ENCODE measurements around the gene CERS6.

Gene CERS6

DNA sequence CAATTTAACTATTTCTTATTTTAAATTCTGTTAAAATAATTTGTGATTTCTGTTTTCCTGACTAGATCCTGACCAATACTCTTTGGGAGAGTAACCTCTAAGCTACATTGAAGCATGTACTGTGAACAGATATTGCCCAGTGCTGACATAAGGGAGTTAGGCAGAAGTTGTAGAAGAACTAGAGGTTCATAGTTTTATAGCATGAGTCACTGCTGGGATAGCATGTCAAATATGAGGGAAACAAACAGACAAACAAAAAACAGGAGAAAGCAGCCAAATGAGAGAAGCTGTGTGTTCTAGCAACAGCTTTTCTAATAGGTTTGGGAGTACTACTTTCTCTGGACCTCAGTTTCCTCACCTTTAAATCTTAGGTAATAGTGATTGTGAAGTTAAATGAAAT lies 72.4 kb downstream of the CERS6 start:
- FAIRE-seq (no peak), DNase-seq (ENCODE audit: insufficient read length, low spot score) (no peak)

DNA sequence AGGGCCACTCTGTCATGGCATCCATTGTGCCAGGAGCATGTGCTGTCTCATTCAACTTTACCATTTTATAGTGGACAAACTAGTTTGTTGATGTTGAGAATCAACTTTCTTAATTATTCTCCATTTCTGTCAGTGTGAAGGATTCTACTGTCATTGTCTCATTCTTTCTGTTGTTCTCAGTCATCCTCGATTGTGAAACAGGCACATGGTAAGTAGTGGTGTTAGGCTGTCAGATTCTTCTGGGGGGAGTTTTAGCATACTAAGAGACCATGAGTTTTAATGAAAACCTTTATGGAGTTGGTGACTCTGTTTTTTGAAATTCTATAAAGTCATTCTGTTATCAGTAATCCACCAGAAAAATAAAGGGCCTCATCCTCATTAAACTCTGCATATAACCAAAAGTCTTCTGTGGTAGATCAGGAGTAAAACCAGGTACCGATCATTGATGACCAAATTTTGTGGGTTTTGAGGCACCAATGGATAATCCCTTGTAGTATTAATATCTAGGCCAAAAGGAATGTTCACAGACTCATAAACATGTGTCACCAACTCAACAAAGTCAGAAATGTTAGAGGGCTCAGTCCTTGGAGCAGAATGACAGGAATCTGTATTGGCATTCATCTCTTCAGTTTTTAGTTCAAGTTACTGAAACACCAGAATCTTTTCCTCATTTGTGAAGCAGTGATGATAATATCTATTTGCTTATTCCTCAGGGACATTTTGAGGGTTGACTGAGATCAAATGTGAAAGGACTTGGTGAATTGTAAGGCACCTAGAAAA lies 73.2 kb downstream of the CERS6 start:
- no peak for DNase-seq (ENCODE audit: insufficient read length, low spot score)
- peak; percentile 77 for FAIRE-seq

- FAIRE-seq (no peak), DNase-seq (ENCODE audit: insufficient read length, low spot score) (no peak)
Observed at GRCh38 chr2:168529900-168530561, 74.0 kb downstream of the CERS6 start.

- FAIRE-seq: peak; percentile 80
- DNase-seq (ENCODE audit: insufficient read length, low spot score): no peak
Observed at GRCh38 chr2:168530982-168531622, 75.0 kb downstream of the CERS6 start.

DNA sequence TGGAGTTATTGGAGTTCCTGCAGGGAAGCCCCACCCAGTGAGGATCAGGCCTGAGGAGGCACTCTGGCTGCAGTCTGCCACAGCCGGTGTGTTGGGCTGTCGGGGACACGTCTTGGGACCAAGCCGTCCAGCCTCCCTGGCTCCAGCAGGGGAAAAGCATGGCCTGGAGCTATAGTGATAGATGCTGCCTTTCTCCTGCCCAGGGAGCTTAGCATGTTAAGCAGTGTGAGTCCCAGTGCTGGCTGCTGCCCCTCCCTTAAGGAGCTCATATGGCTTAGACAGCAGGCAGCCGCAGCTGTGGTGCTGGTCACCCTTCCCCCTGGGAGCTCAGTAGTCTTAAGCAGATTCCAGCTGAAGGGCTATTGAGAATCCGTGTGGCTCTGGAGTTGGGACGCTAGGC lies 78.9 kb downstream of the CERS6 start:
- DNase-seq (ENCODE audit: insufficient read length, low spot score): no peak

DNA sequence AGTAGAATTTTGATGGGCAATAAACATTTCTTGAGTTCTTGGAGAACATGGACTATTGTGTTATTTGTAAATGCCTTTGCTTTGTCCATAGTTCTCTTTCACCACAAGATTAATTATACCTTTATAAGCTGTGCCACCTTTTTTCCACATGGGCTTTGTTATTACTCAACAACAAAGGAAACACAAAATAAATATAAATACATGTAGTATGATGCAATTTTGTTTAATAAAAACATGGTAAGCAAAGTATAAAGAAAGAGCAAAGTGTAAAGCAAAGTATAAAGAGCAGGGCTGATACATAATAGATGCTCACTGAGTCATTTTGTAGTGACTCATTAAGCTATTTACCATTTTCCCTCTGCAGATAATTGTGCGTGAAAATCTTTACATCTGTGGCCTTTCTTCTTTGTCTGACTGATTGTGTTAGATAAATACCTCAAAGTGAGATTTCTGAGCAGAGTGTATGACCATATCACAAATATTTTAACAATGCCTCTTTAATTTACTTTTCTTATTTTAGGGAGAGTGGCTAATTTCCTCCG lies 80.9 kb downstream of the CERS6 start:
- DNase-seq (ENCODE audit: insufficient read length, low spot score): no peak
- FAIRE-seq: peak; percentile 84

More for the DNA sequence above, 78.9 kb downstream of the CERS6 start:
- no peak for FAIRE-seq

GRCh38 chr2:168538133-168538532 lies 82.1 kb downstream of the CERS6 start:
- FAIRE-seq: no peak
- no peak for DNase-seq (ENCODE audit: insufficient read length, low spot score)

DNA sequence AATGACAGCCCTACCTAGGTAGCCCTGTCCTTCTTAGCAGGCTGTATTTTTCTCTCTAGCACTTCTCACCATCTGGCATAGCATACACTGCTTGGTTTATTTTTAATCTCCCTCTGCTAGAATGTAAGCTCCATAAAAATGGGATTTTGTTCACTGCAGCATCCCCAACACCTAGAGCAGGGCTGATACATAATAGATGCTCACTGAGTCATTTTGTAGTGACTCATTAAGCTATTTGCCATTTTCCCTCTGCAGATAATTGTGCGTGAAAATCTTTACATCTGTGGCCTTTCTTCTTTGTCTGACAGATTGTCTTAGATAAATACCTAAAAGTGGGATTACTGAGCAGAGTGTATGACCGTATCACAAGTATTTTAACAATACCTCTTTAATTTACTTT lies 82.5 kb downstream of the CERS6 start:
- FAIRE-seq (no peak), DNase-seq (ENCODE audit: insufficient read length, low spot score) (no peak)

- no peak for DNase-seq (ENCODE audit: insufficient read length, low spot score)
- FAIRE-seq: no peak
Observed at GRCh38 chr2:168539945-168540344, 83.9 kb downstream of the CERS6 start.

DNA sequence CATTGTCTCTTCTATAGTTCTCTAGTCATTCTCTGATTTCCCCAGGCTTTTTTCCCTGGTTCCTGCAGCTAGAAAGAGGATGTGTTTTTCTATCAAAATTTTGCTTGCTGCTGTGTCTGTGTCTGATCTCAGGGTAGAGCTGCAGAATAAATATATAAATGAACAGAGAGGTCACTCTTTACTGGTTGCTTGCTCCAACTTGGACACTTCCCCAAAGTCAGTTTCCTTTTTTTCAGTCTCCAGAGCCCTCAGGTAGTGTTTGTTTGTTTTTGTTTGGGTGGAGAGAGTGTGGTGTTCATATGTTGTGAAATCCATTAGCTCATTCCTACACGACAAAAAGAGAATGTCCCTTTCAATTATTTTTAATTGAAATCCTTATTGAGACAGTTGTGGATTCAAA lies 85.8 kb downstream of the CERS6 start:
- DNase-seq (ENCODE audit: insufficient read length, low spot score) (no peak), FAIRE-seq (peak; percentile 4)

DNA sequence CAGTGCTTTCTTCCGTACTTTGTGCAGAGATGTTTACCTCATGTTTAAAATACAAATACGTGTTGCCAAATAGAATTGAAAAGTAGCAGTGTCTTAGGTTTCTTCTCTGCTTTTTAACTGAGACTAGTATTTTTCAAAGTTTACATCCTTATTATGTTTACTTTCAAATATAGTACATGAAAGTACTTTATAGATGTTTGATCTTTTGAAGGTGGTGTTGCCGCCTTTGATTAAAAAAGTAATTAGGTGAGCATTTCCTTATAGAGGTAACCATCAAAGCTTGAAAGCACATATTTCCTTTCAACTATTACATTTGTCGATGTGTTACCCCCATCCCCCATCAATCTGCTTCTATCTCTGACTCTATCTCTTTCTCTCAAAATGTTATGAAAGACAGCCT lies 87.0 kb downstream of the CERS6 start:
- FAIRE-seq: no peak

DNA sequence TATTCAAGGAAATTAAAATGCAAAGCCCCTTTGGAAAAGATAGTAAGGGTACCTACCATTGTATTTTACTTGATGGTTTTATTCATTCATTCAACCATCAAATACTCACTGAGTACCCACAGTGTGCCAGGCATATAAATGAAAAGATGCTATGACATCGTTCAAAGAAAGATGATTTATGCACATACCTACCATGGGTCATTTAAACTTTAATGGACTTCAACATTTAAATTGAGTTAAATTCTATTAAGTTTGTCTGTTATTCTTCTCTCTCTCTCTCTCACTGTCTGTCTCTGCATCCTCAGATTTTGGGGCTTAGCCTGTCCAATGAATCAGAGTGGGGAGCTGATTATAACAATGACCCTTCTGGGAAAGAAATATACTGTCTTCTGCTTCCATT lies 87.9 kb downstream of the CERS6 start:
- DNase-seq (ENCODE audit: insufficient read length, low spot score): no peak
- FAIRE-seq: no peak

More for the DNA sequence above, 87.0 kb downstream of the CERS6 start:
- DNase-seq (ENCODE audit: insufficient read length, low spot score): no peak

GRCh38 chr2:168545439-168546082 lies 89.5 kb downstream of the CERS6 start:
- no peak for FAIRE-seq
- DNase-seq (ENCODE audit: insufficient read length, low spot score): no peak

DNA sequence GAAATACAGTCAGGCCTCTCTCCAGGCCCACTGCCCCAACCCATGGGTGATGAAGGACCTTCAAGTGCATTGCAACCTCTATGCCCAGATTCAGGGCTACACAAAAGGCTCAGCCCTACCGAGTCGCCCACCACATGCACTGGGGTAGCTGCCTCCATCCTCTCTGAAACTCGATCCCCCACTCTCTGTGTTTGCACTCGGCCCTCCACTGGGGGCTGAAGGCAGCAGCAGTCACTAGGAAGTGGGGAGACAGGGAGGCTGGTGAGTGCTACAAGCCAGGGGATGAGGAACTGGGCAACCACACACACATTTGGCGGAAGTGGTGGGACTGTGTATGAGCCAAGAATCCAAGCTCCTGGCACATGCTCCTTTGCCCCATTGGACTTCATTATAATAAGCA lies 94.6 kb downstream of the CERS6 start:
- DNase-seq (ENCODE audit: insufficient read length, low spot score) (no peak), FAIRE-seq (no peak)

DNA sequence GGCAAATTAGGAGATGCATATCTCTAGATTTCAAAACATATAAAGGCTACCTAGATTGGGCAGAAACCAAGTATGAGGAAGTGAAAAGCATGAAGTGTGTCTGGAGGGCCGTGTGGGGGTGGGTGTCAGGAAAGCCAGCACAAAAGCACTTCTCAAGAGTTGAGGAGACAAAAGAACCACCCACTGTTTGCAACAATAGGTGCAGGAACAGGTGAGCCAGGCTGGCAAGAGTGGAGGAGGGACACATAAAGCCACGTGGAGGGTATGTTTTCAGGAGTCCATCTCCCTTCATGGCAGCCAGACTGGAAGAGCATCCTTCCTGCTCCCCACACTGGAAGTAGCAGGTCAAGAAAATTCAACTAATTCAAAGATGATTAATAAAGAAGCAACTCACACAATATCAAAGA lies 96.4 kb downstream of the CERS6 start:
- FAIRE-seq: peak; percentile 97
- peak; percentile 29 for DNase-seq (ENCODE audit: insufficient read length, low spot score)

DNA sequence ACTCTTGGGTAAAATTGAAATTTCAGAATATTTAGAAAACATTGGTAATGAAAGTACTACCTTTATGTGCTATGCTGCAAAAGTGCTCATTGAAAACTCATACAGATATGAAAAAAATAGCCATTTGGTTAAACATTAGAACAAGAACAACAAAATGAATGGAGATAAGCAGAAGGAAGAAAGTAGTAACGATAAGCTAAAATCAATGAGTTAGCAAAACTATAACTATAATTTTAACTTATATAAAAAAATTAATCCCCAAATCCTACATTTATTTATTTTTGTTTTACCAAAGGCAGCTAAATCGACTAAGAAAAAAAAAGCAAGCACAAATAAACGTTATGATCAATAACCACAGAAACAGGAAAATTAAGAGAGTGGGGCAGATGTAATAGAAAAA lies 99.2 kb downstream of the CERS6 start:
- FAIRE-seq (peak; percentile 28), DNase-seq (ENCODE audit: insufficient read length, low spot score) (no peak)

- DNase-seq (ENCODE audit: insufficient read length, low spot score): no peak
- no peak for FAIRE-seq
Observed at GRCh38 chr2:168559187-168559586, 103.1 kb downstream of the CERS6 start.

DNA sequence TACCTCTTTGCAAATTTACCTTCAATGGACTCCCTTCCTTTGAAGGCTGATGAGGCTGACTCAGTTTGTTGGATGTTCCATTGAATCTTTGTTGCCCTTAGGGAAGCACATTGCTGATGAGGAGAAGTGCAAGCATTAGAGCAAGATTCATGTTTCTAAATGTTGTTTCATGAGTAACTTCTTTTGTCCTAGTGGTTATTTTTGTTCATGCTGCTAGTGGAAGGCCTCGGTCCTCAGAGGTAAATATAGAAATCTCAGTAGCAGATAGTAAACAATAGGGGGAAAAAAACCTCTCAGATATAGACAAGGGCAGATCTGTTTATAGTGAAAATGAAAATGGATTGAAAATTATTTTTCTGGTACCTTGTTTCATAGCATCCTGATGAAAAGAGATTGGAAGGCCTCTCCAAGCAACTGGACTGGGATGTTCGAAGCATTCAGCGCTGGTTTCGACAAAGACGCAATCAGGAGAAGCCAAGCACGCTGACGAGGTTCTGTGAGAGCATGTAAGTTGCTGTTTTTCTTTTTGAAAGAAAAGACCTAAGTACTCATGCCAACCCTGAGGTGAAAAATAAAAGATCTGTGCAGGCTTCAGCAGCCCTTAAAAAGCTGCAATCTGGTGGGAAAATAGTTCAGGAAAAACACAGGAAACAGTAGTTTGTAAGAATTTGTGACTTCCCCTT lies 104.9 kb downstream of the CERS6 start:
- no peak for DNase-seq (ENCODE audit: insufficient read length, low spot score)

DNA sequence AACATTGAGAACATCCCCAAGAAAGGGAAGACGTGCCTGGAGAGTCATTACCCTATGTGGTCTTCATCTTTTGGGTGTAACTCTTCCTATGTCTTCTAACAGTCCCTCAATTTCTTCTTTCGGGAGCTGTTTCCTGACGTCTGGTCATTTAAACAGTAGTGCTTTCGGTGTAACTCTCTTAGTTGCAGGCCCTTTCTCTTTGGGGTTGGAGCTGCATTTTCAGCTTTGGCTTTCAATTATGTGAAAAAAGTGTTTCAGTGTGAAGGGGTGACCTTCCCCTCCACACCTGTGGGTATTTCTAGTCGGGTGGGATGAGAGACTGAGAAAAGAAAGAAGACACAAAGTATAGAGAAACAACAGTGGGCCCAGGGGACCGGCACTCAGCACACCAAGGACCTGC lies 105.9 kb downstream of the CERS6 start:
- FAIRE-seq: peak; percentile 54
- DNase-seq (ENCODE audit: insufficient read length, low spot score): no peak

More for the DNA sequence above, 104.9 kb downstream of the CERS6 start:
- no peak for FAIRE-seq

- FAIRE-seq (no peak), DNase-seq (ENCODE audit: insufficient read length, low spot score) (no peak)
Observed at GRCh38 chr2:168562971-168563370, 106.9 kb downstream of the CERS6 start.

Data from GM19239 (cell line).